Stimulated activated CD4-positive, alpha-beta T cell treated with anti-CD3 and anti-CD28 coated beads, Interleukin-15, amount 100 ng/mL, for 1 hour (primary cell): ENCODE data around the gene SLC47A2.
A peak's percentile ranks its signal among the peaks of the same experiment; 100 is the strongest.

Source experiments
- DNase-seq, 2 donors: peaks; one replicate each; pipeline ENCODE4 v3.0.0-alpha.2; 2020; ENCODE audit warnings: low read depth in 1 of 2, low spot score in 1 of 2

SLC47A2 gene

DNA sequence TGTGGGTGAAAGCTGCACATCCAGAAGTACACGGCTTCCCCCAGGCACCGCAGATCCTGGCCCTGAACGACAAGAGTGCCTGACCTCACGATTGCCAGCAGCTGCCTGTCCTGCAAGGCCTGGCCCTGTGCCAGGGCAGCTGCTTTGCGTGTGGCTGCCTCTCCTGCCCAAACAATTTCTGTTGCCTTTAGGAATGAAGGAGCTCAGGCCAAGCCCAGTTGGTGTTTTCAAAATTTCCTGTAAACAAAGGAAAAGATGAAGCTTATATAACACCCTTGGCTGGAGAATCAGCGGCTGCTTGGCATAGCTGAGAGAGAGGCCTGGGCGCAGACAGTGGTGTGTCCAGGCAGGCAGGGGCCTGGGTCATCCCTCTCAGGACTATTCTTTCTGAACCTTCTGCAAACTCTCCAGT, 11.7 kb upstream of the SLC47A2 start:
- no peak for DNase-seq

DNA sequence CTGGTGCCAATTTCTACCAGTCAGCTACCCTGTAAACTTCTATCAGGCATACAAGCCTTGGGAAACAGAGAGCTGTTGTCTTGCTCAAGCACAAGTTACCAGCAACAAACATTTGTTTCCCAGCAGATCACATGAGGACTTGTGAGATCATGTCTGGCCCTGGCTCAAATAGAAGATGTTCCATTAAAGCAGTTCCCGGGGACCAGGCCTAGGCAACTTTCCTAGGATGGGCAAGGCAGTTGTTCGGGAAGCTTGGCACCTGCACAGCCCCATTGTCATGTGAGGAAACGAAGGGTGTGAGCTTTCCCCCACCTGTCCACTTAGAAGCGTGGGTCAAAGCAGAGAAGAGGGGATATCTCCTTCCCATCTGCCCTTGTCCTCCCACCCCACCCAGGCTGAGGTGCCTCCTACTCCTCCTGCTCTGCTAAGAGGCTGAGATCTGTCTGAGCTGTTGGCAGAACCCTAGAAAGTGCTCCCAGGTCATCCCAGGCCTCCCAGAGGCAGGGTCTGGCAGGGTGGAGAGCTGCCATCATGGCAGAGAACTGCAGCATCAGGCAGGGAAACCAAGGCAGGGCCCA, 11.2 kb upstream of the SLC47A2 start:
- DNase-seq = no peak

- no peak for DNase-seq
Measured at GRCh38 chr17:19726631-19727376, 10.4 kb upstream of the SLC47A2 start.

DNA sequence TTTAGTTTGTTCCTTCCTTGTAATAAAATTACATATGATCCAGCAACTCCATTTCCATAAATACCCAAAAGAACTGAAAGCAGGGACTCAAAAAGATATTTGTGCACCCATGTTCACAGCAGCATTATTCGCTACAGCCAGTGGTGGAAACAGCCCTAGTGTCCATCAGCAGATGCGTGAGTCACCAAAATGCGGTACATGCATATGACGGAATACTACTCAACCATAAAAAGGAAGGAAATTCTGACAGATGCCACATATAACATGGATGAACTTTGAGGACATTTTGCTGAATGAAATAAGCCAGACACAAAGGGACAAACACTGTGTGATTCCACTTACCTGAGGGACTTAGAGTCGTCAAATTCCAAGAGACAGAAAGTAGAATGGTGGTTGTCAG, 9.1 kb upstream of the SLC47A2 start:
- DNase-seq = no peak

DNA sequence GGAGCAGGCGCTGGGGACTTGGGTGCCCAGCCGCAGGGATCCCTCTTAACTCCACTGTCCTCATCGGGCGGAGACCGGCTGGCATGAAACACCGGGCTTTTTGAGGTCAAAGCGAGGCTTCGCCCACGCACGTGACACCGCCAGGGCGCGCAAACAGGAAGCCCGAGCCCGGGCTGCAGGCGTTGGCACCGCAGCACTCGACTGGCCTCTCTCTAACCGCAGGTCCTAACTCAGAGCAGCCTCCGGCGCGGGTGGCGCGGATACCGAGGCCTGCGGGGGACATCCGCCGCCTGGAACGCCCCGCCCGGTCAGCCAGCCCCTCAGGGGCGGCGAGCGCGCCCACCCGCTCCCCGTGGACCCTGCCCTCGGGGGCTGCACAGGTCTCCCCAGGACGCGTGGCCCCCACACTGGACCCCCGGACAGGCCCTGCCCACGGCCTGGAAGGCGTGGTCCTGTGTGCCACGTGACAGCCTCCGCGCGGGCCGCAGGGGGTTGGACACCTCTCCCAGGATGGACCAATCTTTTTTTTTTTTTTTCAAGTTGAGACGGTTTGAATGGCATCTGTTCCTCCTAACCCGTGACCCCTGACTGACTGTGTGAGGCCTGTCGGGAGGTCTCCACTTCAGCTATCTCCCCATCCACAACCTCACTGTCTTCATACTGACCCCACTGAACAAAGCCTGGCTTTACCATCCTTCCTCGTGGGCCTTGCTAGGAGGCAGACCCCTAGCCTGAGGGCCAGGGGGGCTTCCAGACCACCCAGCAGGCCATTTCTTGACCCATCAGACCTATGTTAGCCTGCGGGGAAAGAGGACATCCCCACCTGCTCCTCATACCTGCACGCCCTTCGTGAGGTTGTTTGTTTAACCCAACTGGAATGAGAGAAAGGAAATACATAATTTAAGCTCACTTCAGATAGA, 8.4 kb upstream of the SLC47A2 start:
- peak in 1 of 2 donors; percentile 23 for DNase-seq

- DNase-seq = no peak
Measured at GRCh38 chr17:19723964-19724363, 7.6 kb upstream of the SLC47A2 start.

GRCh38 chr17:19720631-19721426, 4.4 kb upstream of the SLC47A2 start:
- DNase-seq = no peak

DNA sequence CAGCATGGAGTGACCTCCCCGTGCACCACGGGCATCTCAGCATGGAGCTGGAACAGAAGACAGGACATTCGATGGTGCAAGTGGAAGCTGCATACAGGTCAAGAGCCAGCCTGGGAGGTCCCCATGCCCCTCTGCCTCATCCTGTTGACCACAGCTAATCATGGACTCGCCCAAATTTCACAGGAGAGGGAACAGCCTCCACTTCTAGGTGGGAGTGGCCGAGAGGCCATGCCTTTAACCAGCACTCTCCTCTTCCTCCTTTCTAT, 3.8 kb upstream of the SLC47A2 start:
- no peak for DNase-seq

DNA sequence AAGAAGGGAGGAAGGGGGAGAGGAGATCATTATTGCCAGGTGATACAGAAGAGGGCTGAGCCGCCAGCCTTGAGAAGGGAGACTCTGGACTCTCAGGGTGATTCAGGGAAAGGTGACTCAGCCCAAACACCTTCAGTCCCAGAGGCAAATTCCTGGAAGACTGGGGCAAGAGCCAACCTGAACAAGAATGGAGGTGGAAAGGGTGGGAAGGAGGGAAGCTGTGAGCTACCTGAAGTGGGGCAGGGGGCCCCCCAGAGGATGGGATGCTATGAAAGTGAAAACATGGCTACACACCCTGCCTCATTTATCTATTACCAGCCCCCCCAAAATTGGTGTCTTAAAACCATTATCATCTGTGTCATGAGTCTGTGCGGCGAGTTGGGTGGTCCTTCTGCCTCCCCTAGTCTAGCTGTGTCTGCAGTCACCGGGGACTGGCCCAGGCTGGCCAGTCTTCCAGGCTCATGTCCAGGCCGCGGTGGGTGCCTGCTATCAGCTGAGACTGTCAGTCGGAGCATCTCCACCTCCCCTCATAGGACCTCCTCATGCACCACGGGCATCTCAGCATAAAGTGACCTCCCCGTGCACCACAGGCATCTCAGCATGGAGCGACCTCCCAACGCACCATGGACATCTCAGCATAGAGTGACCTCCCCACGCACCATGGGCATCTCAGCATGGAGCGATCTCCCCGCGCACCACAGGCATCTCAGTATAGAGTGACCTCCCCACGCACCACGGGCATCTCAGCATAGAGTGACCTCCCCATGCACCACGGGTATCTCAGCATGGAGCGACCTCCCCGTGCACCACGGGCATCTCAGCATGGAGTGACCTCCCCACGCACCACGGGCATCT, 3.2 kb upstream of the SLC47A2 start:
- DNase-seq = no peak

GRCh38 chr17:19718613-19719354, 2.4 kb upstream of the SLC47A2 start:
- no peak for DNase-seq

DNA sequence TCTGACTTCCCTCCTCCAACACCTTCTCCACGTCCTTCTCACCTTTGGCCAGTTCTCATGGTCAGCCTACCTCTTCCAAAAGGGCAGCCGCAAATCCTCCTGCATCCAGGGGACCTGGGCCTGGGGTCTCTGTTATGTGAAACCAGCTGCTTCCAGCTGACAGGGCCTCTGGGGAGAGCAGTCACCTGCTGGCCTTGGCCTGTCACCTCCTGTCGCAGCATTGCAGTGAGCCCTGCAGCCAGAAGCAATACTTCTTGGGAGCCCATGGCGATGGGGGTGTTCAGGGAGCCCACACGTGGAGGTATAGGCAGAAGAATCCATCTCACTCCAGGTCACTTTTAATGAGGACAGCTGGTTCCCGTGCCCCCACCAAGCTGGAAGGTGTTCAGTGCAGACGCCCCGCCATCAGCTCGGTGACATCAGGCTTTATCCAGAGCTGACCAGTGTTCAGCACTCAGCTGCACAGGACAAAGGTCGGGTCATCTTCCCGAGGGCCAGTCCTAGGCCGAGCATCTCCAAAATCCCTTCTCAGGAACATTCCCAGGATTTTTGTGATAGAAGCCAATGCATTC, 1.7 kb upstream of the SLC47A2 start:
- no peak for DNase-seq

GRCh38 chr17:19717411-19717908, 1.1 kb upstream of the SLC47A2 start:
- no peak for DNase-seq

- DNase-seq = no peak
Measured at GRCh38 chr17:19717031-19717360, 612 bp upstream of the SLC47A2 start.

DNA sequence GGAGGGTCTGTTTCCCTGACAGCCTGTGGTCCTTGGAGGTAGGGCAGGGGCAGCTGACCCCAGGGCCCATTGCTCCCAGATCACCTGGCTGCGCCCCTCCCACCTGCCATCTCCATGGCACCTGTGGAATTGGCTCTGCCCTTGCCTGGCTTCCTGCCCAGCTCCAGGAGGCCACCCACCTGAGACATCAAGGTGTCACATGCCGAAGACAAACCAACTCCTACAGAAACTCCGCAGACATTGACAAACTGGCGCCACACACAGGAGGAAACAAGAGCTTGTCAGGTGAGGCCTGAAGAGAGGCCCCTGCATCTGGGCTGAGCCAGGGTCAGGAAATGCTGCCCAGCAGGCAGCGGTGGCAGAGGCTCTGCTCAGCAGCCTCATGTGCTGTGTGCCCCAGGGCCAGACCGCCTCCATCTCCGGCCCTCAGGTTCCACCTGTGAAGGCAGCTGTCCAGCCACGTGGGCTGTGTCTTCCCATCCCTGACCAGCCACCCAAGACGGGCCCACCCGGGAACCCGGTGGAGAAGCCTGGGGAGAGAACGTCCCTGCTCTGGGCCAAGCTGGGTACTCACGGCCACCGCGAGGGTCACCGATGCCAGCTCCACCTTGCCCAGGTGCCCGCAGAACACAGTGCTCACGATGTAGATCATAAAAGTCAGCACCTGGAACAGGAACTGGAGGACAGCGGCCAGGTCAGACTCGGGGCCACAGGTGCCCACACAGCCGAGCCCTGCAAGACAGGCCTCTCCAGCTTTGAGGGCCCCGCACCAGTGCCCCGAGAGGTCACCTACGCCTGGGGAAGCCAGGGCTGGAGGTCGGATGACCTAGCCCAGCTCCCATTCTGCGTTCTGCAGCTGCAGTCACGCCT, 1.6 kb downstream of the SLC47A2 start:
- no peak for DNase-seq

DNA sequence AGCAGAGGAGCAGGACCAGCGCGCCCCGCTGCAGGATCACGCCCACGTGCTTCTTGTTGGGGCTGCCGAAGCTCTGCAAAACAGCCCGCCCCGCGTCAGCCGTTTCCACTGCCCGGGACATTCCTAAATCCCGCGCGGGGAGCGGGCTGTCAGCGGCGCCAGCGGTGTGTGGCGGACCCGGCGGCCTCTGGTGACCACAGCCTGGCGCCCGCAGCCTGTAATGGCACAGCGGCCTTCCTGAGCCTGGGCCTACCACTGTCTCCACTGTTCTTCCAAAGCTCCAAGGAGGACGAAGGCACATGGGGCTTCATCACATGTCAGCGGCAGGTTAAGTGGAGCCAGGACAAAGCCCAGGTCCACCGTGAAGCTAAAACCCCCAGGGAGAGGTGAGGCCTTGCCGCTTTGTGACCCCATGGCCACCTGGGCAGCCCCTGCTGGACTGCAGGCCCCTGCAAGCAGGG, 2.5 kb downstream of the SLC47A2 start:
- no peak for DNase-seq

DNA sequence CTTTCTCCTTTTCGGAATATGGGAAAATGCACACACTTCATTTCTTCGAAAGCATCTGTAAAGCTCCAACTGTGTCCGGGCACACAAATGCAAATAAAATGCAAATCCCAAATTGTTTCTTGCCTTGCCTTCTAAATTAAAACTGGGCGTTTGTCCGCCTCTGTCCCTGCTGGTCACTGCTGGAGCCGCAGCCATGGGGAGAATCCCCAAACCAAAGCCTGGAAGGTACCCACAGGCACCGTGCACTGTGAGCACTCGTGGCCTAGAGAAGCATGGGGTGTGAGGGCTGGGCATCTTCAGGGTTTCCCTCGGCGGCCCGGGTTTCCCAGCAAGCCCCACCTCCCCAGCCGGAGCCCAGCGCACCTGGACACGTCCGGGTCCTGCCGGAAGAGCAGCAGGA, 2.9 kb downstream of the SLC47A2 start:
- no peak for DNase-seq

- no peak for DNase-seq
Measured at GRCh38 chr17:19712436-19713004, 3.9 kb downstream of the SLC47A2 start.

GRCh38 chr17:19709841-19710240, 6.5 kb downstream of the SLC47A2 start:
- no peak for DNase-seq
